ENCODE data around the gene RALGPS1.
A peak's percentile ranks its signal among the peaks of the same experiment; 100 is the strongest.

RALGPS1 gene

DNA sequence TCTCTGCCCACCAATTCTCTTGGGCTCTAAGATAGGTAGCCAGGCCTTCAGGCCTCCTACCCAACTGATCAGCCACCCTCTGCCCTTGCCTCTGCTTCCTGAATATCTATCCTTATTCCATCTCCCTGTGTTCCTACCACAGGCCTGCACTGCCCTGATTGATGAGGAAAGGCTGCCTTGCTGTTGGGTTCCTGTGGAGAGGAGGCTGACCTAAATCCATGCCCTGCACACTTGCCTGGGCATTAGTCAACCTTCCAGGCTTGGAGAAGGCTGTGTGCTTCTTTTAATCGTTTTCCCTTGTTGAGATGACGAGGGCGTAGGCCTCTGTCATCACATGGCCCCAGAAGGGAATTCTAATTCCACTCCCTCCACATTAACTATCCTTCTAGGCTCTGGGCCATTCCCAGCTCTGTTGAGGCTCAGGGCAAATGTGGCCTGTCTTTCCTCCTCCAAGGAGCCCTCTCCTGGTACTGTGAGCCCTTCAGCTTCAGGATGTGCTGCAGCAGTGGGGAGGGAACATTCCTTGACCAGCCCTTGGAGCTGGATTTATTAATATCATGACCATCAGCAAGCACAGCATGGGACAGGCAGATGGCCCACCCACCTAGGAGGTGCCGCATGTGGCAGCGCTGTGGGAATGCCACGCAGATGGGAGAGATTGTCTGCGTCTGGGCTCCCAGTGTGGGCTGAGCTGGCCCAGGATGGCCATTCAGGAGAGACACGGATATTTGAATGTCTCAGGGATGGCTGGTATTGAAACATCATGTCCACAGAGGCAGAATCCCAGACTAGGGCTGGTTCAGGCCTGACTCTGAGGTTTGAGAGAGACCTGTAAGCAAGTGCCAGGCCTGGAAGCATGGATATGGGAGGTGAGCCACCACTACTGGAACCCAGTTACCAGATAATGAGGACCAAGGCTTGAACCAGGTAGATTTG is 166.9 kb downstream of the RALGPS1 start:
- peak in 1 of 14 donors; percentile 78 for DNase-seq

DNA sequence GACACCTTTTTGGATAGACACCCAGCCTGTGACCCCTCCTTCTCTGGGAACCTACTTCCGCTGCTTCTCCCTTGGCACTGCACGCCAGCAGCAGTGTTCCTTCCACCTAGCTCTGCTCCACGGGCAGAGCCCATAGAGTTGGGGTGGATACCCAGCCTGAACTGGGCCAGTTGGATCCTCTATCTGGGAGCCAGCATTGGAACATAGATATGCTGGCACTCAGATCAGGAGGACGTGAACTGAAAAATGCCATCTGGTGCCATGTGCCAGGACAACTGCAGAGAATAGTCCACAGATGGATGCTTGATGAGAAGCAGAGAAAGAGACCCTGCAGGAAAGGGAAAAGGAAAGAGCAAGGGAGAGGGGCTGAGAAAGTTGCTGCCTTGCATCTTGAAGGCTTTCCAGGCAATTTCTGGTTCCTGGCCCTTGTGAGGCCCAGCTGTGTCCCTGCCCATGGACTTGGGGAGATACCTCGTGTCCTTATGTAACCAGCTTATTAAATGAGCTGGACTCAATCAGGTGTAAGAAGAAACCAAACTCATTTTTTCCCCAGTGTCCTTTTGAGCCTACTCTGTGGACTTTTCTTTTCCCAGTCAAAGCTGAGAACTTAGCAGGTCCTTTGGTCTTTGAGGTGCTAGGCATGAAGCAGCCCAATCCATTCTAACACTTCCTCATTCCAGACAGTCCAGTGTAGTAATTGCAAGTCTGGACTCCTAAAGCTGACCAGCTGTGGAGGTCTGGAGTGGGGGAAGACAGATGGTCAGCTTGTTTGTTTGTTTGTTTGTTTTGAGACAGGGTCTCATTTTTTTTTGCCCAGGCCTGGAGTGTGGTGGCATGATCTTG is 168.8 kb downstream of the RALGPS1 start:
- peak in 1 of 14 donors; percentile 92 for DNase-seq

DNA sequence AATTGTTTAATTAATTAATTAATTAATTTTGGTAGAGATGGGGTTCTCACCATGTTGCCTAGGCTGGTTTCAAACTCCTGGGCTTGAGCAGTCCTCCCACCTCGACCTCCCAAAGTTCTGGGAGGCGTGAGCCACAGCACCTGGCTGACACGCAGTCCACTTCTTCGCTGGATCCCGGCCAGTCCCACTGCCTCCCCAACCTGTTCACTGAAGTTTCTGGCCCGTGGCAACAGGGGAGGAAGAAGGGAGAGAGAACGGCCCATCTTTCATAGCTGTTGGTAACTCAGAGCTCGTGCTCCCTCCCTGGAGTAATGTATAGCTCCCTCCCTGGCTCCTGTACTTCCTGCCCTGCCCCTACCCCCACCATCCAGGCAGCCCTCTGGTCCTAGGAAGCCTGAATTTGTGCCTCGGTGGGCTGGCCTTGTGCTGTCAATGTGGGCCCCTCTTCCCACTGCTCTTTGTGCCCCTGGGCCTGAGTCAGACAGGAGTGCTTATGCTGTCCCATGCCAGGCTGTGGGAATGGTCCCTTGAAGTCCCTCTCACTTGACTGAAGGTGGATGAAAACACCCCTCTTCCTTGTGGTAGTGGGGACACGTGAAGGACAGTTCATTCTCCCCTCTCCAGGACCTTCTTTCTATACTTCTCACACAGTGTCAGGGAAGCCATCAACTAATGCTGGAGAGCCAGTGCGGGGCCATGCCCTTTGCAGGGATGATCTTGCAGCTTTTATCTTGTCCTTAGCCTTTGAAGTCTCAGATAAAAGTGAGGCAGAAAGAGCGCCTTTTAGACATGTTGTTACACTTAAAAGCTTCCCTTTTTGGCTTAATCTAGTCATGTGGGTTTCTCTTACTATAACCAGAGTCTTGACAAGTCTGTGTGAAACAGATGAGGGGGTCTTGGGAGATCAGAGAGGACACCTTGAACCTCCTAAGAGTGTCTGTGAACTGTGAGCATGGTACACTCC is 169.8 kb downstream of the RALGPS1 start:
- DNase-seq, result no peak

DNA sequence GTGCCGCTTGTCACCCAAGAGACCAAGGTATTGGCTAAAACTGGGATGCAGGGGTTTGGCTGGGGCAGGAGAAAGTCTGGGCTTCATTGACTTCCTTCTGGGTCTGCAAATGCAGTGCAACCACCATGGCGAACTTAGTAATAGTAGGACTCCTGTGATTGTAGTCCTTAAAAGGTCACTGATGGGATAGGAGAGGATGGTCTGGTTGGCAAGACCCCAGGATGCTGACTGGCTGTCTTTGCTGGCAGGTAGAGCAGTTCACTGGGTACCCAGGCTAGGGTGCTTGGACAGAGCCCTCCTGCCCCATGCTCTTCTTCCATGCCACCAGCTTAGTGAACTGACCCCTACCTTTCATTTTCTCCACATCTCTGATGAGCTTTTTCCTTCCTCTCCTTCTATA is 170.6 kb downstream of the RALGPS1 start:
- DNase-seq, result no peak

DNA sequence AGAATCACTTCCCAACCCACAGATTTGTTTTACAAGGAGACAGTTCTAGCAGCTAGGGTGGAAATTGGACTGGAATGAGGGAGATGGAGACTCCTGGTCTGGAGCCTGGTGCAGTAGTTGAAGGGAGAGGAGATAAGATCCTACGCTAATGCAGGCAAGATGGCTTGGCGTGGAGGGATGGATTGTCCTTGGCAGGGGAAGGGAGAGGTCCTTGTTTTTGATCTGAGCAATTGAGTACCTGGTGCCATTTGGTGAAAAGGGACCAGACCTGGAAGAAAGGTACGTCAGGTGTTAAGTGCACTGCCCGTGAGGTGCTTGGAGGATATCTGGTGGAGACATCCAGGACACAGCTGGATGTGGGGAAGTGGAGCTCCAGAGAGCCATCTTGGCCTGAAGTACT is 172.2 kb downstream of the RALGPS1 start:
- no peak for DNase-seq

DNA sequence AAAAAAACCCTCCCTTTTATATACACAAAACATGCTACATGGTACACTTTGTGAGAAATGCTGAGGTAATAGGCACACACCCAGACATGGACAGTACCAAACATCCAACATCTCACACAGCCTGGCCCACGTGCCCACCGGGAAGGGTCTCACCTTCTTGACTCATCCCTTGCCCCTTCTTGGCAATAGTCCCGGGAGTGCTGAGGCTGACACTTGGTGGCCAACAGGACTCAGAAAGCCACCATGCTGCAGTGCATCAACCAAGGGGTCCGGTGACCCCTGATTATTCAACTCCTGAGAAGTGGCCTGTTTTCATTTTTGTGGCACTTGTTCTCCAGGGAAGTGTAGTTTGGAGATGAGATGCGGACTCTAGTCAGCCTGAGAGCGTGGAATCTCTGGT is 172.8 kb downstream of the RALGPS1 start:
- no peak for DNase-seq

DNA sequence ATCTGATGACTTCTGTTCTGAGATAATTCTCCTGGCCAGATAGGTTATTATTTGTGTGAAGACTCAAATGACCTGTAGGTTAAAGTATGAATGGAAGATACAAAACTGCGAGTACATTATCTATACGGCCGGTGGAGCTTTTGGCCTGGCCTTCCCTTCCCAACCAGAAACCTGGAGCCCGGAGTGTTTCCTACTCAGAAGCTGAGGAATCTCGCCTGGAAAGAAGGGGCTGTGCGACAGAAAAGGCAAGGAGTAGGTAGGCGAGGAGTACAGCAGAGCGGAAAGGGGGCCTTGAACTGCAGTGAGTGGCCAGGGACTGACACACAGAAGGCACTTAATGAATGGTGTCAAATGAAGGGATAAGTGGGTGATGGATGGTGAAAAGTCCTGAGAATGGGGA is 173.3 kb downstream of the RALGPS1 start:
- DNase-seq, result no peak

DNA sequence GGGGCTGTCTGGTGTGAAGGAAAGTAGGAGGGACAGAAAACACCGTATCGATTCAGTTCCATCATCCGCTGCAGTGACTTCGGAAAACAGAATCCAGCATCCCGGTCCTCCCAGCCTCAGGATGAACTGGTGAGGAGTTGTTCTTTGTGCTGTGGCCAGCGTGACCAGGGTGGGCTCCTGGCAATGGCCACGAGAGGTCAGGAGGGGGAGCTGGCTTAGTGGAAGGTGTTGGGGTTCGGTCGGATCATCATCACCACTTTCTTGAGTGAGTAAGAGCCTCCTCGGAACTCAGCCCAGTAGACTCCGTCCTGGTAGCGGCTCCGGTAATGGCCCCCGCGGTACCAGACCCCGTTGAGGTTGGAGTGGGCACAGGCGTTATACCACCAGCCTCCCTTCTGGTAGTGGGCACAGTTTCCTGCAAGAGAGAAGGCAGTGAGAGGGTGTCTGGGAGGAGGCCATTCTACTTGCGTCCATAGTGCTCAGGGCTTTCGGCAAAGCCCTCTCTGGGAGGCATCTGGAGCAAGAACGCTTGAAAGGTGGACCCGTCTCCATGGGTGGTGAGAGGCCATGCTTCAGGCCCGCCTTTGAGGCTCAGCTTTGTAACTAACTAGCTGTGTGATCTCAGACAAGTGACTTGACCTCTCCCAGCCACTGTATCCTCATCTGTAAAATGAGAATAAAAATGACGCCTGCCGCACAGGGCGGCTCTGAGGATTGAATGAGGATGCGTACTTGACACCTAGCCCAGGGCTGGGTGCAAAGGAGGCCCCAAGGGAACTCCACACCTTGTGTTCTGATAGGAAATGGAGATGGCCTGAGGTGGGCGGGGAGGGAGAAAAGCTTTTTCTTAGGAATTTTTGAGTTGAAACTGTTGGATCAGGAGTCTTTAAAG is 174.4 kb downstream of the RALGPS1 start:
- DNase-seq, result no peak

DNA sequence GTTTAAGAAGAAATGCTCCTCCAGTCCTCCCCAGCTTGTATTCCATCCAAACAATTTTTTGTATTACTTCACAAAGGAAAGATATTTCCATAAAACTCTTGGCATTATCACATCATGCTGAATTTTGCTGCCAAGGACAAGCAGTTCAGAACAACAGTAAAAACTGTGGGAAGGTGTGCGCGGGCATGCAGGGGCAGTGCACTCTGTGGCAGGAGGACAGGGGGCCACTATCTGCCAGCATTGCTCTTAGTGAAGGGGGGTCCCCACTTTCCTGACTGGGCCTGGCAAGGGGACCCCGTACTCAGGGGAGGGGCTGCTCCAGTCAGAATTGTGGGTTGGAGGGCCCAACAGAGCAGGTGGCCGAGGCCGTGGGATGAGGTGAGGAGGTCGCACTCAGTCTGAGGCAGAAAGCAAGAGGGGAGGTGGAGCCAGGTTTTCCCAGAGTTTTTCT is 175.1 kb downstream of the RALGPS1 start:
- no peak for DNase-seq

DNA sequence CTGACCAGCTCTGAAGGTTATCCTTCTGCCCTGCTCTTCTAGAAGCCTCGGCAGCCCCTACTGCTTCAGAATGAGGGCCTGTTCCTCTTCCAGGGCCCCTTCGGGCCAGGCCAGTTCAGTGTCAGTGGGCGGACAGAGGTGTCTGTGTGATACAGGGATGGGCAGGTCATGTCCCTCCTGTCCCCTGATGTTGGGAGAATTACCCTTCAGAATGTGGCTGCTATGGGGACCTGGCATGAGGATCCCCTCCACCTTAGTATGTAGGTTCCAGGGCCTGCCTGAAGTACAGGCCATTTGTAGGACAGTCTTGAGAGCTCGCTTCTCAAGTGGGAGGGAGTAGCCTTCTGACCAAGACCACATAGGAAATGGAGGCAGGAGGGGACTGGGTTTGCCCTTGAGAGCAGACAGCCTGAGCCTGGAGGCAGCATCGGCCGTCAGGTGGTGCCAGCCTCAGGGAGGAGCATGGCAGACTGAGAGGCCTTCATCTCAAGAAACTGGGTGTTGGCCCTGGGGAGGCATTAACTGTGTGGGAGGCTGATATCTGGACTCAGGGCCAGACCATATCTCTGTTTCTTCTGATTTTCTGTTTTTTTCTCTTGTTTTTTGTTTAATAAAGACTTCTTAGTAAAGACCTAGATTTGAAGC is 175.9 kb downstream of the RALGPS1 start:
- DNase-seq, result no peak

DNA sequence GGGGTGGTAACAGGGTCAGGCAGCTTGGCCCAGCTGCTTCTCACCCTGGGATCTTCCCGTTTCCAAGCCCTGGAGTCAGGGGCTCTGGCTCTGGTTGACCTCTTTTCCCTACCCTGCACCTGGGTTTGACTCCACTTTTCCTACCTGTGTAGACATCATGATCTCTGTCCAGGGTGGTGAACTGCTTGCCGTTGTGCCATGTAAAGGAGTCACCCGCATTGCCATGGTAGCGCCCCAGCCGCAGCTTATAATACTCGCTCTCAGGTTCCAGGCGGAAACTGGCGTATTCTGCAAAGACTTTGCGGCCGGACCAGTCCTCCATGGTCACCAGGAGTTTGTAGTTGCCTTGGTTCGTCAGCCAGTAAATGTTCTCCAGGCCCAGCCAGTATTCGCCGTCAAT is 176.9 kb downstream of the RALGPS1 start:
- no peak for DNase-seq

DNA sequence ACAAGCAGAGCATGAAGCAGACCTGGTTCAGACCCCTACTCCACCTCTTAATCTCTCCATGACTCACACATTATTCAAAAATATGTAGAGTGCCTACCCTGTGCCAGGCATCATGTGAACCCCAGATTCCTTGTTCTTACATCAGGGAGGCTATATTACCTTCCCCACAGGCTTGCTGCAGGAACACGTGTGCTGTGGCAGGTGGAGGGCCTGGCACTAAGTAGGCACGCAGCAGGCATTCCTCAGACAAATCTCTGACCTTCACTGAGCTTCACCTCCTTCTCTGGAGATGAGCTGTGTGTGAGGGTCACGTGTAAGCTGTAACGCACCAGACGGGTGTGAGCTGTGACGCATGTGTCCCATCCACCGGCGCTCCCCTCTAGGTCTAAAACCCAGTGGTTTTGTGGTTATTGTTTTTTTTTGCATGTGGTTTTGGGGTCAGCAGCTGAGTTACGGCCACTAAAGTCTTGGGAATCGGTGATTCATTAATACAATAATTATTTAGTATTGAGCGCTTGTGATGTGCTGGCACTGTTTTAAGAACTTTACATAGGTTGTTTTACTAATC is 177.5 kb downstream of the RALGPS1 start:
- peak in 1 of 14 donors; percentile 49 for DNase-seq

DNA sequence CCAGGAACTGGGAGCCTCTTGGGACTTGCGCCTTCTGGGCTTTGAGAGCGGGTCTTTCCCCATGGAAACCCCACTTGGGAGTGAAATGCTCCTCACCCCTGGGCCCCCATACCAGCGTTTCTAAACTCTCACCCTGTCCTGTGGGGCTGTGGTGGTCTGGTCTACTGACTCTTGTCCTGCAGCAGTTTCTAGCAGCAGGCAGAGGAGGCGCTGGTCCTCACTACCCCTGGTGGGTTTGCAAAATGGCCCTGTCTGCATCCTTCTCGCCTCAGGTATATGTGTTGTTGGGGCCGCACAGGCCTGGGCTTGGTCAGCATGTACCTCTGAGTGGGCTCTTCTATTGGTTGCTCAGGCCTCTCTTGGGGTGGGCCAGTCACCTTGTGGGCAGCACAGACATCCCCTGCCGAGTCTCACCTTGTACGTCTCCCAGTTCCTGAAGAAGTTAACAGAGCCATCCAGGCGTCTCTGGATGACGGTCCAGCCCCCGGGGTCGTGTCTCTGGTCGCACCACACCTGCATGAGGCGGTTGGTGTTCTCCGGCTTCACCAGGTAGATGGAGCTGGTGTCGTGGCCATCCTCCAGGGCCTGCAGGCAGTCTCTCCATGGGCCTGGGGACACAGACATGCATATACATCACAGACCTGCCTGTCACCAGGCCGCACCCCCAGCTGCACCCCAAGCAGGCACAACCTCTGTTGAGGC is 178.9 kb downstream of the RALGPS1 start:
- no peak for DNase-seq

DNA sequence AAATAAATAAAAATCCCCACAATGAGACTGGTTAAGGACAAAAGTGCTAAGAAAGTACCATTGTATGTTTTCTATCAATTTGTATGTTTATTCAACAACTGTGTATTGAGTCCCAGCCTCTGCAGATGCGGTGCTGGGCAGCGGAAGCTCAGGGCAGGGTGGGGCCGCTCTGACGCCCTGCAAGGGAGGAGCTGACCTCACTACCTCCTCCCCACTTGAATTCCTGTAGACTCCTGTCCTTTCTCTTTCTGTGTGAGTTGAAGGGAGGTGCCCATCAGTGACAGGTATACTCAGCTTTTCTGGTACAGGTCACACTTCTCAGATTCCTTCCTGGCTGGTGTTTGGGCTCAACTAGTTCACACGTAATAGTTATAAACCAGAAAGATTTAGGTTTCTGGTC is 180.8 kb downstream of the RALGPS1 start:
- DNase-seq, result no peak

DNA sequence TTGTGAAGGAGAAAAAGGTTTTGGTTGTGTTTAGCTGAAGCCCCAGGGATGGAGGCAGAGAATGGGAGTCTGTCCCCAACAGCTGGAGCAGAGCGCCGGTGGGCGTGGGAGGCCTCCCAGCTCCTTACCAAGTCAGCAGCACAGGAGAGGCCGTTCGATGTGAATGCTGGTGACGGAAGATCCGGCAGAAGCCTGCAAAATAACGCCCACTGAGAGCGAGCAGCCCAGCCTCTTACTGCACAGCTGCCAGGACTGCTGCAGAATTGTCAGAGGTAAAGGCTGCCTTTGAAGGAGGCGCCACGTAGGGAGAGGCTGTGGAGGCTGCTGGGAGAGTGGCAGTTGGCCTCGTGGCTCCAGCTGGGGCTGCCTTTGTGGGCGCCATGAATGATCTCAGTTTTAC is 181.6 kb downstream of the RALGPS1 start:
- peak in 2 of 14 donors; percentile 24 to 33 for DNase-seq

DNA sequence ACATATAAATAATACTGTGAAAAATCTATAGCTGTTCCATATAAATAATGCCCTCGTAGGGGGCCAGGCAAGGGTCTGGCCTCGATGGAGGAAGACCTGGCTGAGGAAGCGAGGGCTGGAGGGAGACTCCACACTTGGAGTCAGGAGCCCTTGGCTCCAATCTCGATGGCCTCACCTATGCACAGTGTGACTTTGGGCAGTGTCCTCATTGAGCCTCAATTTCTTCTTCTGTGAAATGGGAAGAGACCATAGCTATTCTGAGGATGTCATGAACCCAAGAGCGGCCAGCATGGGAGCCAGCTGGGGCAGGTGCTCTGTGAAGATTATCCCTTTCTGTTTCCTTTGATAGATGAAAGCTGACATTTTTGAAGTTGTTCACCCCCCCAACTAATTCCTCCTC is 183.1 kb downstream of the RALGPS1 start:
- DNase-seq, result no peak

DNA sequence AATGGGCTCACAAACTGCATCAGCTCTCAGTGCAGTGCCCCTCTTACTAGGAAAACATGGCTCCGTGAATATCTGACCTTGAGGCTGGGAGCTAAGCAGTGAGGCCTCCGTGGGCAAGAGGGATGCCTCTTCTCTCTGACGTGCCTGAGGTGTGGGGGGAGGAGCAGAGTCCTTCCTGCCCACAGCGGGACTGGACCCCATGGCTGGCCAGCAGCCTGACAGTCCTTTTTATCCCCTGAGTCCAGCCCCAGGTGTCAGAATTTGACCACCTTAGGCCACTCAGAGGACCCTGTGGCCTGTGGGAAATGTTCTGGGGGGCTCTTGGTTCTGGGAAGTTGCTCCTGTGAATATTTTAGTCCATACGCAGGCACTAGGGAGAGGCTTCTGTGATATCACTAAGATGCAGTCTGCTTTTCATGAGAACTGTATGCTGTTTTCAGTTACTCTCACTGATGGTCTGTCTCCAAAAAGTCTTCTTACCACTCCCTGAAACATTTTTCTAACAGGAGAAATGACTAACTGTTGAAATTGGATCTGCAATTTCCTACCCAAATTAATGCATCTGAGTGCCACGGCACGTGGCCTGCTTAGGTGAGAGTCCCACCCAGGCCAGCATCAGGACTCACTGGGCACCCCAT is 184.5 kb downstream of the RALGPS1 start:
- peak in 1 of 14 donors; percentile 25 for DNase-seq

DNA sequence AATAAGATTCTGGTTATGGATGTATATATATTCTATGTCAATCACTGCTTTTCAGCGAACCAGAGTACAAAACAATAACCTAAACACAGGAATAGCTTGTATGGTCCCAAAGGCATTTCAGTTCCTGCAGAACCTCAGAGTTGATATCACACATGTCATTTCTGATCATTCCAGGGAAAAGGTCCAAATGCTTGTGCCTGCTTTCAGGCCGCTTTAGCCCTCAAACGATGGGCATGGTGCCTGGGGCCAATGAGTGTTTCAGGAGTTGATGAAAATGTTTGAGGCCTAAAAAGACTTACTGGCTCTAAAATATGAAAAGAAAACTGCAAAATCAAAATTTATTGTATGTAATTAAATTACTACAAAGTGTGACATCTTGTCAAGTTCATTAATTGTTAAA is 185.1 kb downstream of the RALGPS1 start:
- DNase-seq, result no peak

DNA sequence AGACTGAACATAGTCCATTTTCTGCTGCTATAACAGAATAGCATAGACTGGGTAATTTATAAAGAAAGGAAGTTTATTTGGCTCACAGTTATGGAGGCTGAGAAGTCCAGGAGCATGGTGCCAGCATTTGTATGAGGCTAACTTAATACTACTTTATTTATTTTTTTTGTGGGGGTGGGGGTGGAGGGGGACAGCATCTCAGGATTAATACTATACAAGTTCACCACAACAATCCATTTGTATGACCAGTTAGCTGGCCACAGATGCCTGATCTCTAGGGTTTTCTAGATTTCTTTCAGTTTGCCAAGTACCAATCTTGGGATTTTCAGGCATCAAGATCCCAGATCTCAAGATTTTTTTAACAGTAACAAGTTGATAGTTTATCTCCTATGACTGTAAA is 187.6 kb downstream of the RALGPS1 start:
- DNase-seq, result no peak

Measured in C1 segment of cervical spinal cord (tissue), 14 donors.